Lower leg skin (tissue), 3 donors: ENCODE measurements around the gene HS6ST2.

Experiments
- POLR2A ChIP-seq, 2 donors: fragments of 450-650 bp; IDR thresholded peaks; one replicate each; pipeline ENCODE4 v1.6.1; 2016 to 2017; ENCODE audit warnings: antibody characterized with exemption in 2 of 2, mild to moderate bottlenecking in 1 of 2, moderate library complexity in 1 of 2
- TF ChIP-seq, protein P1 (sequence below), 3 donors: fragments of 450-650 bp; IDR thresholded peaks; one replicate each; pipeline ENCODE4 v1.5.1; 2016; ENCODE audit warnings: antibody characterized with exemption in 3 of 3, mild to moderate bottlenecking in 3 of 3, moderate library complexity in 2 of 3

DNA sequence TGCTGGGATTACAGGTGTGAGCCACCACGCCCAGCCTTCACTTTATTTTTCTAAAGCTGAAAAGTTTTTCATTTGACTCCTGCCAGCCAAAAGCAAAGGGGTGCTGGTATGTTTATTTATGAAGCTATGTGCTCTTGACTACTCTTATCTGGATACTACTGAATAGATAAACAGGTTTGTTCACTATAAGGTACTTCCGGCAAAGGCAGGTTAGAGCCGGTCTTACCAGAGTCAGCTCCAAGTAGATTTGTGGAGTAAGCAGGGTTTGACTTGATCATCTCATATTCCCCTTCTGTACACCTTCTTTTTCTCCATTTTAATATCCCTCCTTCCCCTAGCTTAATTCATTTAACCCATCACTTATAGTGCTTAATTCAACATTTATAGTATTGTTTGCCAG lies 294.2 kb downstream of the HS6ST2 start:
- no peak for TF ChIP-seq POLR2A (IDR thresholded peaks at IDR 0.05)
- TF ChIP-seq, protein P1, sequence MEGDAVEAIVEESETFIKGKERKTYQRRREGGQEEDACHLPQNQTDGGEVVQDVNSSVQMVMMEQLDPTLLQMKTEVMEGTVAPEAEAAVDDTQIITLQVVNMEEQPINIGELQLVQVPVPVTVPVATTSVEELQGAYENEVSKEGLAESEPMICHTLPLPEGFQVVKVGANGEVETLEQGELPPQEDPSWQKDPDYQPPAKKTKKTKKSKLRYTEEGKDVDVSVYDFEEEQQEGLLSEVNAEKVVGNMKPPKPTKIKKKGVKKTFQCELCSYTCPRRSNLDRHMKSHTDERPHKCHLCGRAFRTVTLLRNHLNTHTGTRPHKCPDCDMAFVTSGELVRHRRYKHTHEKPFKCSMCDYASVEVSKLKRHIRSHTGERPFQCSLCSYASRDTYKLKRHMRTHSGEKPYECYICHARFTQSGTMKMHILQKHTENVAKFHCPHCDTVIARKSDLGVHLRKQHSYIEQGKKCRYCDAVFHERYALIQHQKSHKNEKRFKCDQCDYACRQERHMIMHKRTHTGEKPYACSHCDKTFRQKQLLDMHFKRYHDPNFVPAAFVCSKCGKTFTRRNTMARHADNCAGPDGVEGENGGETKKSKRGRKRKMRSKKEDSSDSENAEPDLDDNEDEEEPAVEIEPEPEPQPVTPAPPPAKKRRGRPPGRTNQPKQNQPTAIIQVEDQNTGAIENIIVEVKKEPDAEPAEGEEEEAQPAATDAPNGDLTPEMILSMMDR (IDR thresholded peaks at IDR 0.05), result no peak
